Astrocyte (in vitro differentiated cells and primary cell): Measurements from ENCODE around the gene TCF3.

ENCODE experiments used
- CTCF ChIP-seq: IDR thresholded peaks from 2 replicates; pipeline ENCODE4 v1.5.1; 2011; ENCODE audit warnings: low read depth, mild to moderate bottlenecking, inconsistent platforms, low read length, moderate library complexity; ENCODE audit not compliant: insufficient read depth
- EZH2 ChIP-seq: IDR thresholded peaks from 2 replicates; pipeline ENCODE4 v1.6.1; 2012; ENCODE audit warnings: mild to moderate bottlenecking, low read length, inconsistent platforms; ENCODE audit not compliant: insufficient read depth

GRCh38 chr19:1671716-1672037 lies 19.3 kb upstream of the TCF3 start:
- TF ChIP-seq CTCF (no peak), EZH2 (no peak)
